Left ventricle myocardium superior (tissue), 1 donor: ENCODE results near the gene EXOC1L. TPM values are rescaled to one million over a fixed set of nuclear protein-coding genes. Genes with fewer than 3 reads are reported as not detected.

Experiments
- ATAC-seq: fragments of 200-7000 bp; cut with Tn5 transposase; one replicate; pipeline ENCODE4 v1.9.1; 2020; ENCODE audit warnings: mild to moderate bottlenecking, moderate library complexity
- DNase-seq: peaks from one replicate; pipeline ENCODE4 v3.0.0-alpha.2; 2020
- intact Hi-C: fragments of 100-400 bp; cut with micrococcal nuclease; formaldehyde crosslinking; loops from one replicate; pipeline ENCODE4 v1.11.0; 2022
- long read RNA-seq: library from polyadenylated mRNA; unstranded; transcript quantifications from one replicate; pipeline ENCODE4 v2.0.0, GENCODE V29; 2021
- total RNA-seq: library from RNA; stranded (reverse); fragmentation: NEBNext Ultra II Directional; extraction: Animal tissue kit (Norgen Biotek cat#: 25700); gene quantifications from one replicate; pipeline ENCODE4 v1.2.1, GENCODE V29; 2021
- donor health status: DM: no; HTN: yes; CAD: no; lungs with severe emphysema.

The EXOC1L gene
- total RNA-seq: not detected
- long read RNA-seq: 0 reads

GRCh38 chr4:55819634-55820033, at the start of gene EXOC1L:
EXOC1L (plus strand) TSS chr4:55819790; CDS start chr4:55820027, 237 bp downstream.
- DNase-seq (no peak), ATAC-seq (peak; percentile 22)
- intact Hi-C loops: no loop called here

GRCh38 chr4:55770662-55771061, 48.9 kb upstream of the EXOC1L start:
- DNase-seq: no peak
- no peak for ATAC-seq
- intact Hi-C loops: no loop called here

GRCh38 chr4:55781341-55781740, 38.2 kb upstream of the EXOC1L start:
- DNase-seq (no peak), ATAC-seq (no peak)
- intact Hi-C loops: no loop called here

DNA sequence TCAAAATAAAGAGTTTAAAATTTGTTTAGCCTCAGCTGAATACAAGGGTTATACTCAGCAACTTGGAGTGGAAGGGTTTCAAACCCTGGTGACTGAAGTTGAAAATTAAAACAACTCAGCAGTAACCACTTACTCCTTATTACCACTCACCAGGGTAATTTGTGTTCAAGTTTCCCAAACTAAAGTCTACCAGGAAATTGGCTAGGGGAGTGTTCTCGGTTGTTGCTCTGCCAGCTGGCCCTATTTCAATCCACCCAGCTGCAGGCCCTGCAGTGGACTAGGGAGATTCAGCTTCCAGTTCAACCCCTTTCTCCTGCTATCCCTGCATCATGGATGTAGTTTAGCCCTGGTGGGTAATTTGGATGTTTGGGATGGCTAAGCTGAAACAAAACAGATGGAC, 37.8 kb upstream of the EXOC1L start:
- no peak for DNase-seq
- intact Hi-C loops: no loop called here
- no peak for ATAC-seq

DNA sequence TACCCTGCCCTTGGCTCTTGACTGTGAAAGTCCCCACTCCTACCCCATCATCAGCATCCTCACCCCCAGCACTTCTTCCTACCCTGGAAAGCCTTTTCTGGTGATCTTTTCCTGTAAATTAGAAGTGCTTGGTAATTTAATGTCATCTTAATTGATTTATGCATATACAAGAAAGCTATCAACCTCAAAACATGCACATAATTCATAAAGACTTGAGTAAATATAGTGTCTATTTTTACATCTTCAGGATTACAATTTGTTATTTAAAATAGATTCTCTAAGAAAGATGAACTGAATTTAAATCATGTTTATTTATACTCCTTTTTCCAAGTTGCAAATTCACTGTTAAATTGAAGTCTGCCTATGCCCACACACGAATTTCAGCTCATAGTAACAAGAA, 36.0 kb upstream of the EXOC1L start:
- no peak for ATAC-seq
- intact Hi-C loops: no loop called here
- DNase-seq: no peak

DNA sequence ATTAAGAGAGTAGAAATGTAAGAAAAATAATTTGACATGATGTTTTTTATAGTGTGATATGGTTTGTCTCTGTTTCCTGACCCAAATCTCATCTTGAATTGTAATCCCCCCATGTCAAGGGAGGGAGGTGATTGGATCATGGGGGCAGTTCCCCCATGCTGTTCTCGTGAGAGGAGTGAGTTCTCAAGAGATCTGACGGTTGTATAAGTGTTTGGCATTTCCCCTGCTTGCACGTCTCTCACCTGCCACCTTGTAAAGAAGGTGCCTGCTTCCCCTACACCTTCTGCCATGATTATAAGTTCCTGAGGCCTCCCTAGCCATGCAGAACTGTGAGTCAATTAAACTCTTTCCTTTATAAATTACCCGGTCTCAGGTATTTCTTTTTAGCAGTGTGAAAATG, 34.8 kb upstream of the EXOC1L start:
- ATAC-seq (no peak), DNase-seq (no peak)
- intact Hi-C loops: no loop called here

DNA sequence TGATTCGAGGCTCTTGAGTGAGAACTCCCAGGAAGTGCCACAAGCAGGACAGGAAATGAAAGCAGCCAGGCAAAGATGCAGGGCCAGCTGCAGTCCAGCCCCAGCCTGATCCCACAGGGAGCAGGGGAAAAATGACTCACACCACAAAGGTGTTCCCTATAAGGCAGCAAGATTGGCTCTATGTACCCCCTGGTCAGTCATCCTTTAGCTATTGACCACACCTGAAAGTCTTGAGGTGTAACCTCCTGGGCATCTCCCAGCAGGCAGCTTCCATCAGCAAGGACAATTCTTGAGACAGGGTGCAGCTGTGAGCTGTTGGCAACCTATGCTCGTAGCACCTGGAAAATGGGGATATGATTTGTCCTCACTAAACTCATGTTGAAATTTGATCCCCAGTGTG, 27.9 kb upstream of the EXOC1L start:
- no peak for ATAC-seq
- DNase-seq: no peak
- intact Hi-C loops: no loop called here

- no peak for ATAC-seq
- intact Hi-C loops: no loop called here
- DNase-seq: no peak
Measured at GRCh38 chr4:55793479-55793878, 26.1 kb upstream of the EXOC1L start.

GRCh38 chr4:55794053-55794452, 25.5 kb upstream of the EXOC1L start:
- ATAC-seq: no peak
- intact Hi-C loops: no loop called here
- DNase-seq: no peak

DNA sequence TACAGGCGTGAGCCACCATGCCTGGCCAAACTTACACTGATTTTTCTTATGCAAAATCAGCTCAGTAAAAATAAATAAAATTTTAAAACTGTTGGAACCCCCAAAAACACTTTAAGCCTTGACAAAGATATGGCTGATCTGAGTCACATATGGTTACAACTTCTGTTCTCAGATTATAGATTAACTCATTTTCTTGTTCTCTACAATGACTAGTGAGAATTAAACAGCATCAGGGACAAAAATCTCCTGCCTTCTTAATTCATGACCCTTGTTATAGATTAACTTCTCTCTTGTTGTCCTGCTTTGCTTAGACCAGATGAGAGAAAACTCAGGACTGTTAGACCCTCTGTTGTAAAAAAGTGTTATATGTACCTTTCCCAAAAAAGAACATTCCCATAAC, 24.2 kb upstream of the EXOC1L start:
- ATAC-seq (no peak), DNase-seq (no peak)
- intact Hi-C loops: no loop called here

GRCh38 chr4:55801498-55801897, 18.1 kb upstream of the EXOC1L start:
- DNase-seq (no peak), ATAC-seq (no peak)
- intact Hi-C loops: no loop called here

DNA sequence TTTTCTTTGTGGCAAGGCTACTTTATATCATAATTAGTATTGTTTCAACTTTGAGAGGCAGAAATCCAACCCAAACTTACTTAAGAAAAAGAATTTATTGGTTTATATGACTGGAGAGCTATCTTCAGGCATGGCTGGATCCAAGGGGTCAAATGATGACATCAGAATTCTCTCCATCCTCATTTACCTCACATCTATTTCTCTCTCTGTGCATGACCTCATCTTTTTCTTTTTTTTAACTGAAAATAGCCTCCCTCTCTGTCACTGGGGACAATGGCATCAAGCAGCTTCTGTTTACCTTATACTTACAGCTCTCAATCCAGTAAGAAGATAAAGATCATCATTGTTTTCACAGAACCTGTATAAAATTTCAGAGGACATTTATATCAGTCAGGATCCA, 12.0 kb upstream of the EXOC1L start:
- DNase-seq: no peak
- no peak for ATAC-seq
- intact Hi-C loops: no loop called here

DNA sequence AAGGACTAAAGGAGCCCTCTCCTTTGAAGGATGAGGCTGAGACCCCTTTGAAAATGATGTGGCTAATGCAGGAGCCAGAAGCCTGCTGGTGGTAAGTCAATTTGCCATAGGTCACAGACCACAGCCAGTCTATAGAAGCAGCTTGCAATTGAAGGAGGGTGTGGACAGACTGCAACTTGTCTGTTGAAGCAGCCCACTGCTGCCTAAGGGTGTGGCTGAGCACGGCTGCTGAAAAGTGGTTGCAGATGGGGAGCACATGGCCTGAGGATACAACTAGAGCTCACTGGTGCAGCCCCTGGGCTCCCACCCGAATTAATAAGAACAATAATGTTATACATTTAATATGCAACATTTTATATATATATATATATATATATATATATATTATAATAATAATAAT, 11.4 kb upstream of the EXOC1L start:
- DNase-seq (no peak), ATAC-seq (no peak)
- intact Hi-C loops: no loop called here

DNA sequence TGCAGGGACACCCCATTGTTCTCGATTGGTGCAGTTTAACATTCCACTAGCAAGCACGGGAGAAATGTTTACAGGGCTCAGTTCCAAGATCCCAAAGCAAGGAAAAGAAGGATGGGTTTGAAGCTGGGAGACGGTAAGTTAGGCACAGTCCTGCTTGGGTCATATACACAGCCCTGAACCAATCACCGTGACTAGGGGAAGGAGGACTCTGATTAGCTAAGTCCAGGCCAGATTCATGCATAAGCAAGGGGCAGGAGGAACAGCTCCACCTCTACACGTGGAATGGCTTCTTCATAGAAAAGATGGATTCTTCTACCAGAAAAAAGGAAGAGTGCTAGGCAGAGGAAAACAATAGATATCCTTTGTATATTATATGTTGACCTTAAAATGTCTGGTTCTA, 11.0 kb upstream of the EXOC1L start:
- ATAC-seq (no peak), DNase-seq (no peak)
- intact Hi-C loops: no loop called here

GRCh38 chr4:55817691-55818090, 1.9 kb upstream of the EXOC1L start:
- intact Hi-C loops: no loop called here
- ATAC-seq (no peak), DNase-seq (no peak)

- DNase-seq: no peak
- ATAC-seq: no peak
- intact Hi-C loops: no loop called here
Measured at GRCh38 chr4:55820279-55820678, 689 bp downstream of the EXOC1L start.

GRCh38 chr4:55822329-55822728, 2.7 kb downstream of the EXOC1L start:
- ATAC-seq (no peak), DNase-seq (no peak)
- intact Hi-C loops: no loop called here

DNA sequence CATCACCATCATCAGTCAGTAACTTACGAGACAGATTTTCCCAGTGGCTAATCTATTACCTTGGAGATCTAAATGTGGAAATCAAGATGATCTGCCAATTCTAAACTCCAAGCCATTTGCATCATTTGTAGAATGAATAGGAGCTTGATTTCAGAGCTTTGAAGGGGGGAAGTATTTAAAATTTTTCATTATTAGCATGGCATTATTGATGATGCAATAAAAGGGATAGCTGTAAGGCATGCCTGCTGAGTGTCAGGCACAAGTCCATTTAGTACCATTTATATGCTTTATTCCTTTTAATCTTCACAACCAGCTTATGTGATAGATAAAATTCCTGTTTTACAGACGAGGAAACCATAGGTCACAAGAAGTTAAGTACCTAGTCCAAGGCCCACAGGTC, 5.3 kb downstream of the EXOC1L start:
- no peak for DNase-seq
- no peak for ATAC-seq
- intact Hi-C loops: no loop called here

GRCh38 chr4:55826986-55827385, 7.4 kb downstream of the EXOC1L start:
- intact Hi-C loops: no loop called here
- no peak for DNase-seq
- ATAC-seq: no peak

DNA sequence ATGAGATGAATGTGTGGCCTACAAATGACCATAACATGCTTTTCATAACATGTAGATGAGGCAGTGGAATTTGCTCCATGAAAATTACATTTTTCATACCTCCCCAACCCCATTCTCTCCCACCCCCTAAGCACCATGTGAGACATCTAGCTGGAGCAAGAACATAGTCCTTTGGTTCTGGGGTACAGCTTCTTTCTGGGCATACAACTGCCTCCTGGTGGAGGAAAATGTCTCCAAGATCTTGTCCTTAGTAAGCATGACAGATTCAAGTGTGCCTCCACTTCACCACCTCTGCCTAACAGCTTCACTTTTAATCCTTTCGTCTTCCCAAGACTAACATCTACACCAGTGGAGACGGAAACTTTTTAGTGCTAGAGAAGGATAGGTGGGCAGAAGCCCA, 8.0 kb downstream of the EXOC1L start:
- DNase-seq (no peak), ATAC-seq (no peak)
- intact Hi-C loops: no loop called here

DNA sequence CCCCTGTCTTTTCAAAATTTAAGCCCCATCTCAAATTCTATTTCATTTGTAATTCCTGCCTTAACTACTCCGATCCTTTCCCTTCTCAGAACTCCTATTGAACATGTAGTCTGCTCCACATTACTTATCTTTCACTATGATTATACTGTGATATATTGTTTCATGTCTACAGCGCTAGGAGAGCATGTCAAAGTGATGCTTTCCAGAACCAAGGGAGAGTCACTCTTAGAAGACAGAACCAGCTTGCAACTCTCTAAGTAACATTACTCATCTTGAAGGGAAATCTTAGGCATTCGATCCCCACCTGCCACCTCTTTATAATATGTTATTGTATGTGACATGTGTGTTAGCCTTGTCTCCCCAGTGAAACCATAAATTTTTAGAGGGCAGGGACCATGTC, 10.5 kb downstream of the EXOC1L start:
- no peak for DNase-seq
- intact Hi-C loops: no loop called here
- ATAC-seq: no peak

DNA sequence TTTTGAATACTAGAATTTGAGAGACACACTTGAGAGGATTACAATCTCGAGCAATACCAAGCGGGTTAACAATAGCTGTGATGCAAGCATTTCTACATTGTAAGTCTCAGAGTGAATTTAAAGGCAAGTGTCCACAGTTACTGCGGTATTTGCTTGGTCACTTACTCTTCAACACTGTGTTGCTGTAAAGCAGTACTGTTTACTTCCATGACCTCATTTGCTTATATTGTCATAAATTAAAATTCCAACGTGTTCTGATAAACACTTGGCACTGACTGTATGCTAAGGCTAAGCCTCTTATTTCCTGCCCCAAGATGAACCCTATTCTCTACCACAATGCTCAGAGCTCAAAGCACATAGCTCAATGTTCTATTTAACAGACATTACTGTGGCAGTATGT, 11.1 kb downstream of the EXOC1L start:
- no peak for ATAC-seq
- intact Hi-C loops: no loop called here
- DNase-seq: no peak
